CD4-positive, alpha-beta T cell treated with Interleukin-12 subunit alpha and Interleukin-12 subunit beta, for 1 hour (primary cell): ENCODE results near the gene TENM4.

Experiments used
- DNase-seq: peaks from one replicate; pipeline ENCODE4 v3.0.0-alpha.2; 2020

The TENM4 gene

GRCh38 chr11:79340535-79340934 lies 100.3 kb downstream of the TENM4 start:
- DNase-seq: no peak

GRCh38 chr11:79336797-79337517 lies 103.9 kb downstream of the TENM4 start:
- DNase-seq: no peak

- no peak for DNase-seq
These were observed 105.1 kb downstream of the TENM4 start for GRCh38 chr11:79335681-79336080.

- DNase-seq: no peak
These were observed 107.5 kb downstream of the TENM4 start for GRCh38 chr11:79333355-79333754.

GRCh38 chr11:79332017-79332416 lies 108.8 kb downstream of the TENM4 start:
- no peak for DNase-seq

- no peak for DNase-seq
These were observed 109.5 kb downstream of the TENM4 start for GRCh38 chr11:79331203-79331901.

GRCh38 chr11:79330651-79331050 lies 110.2 kb downstream of the TENM4 start:
- DNase-seq: no peak

GRCh38 chr11:79329561-79329960 lies 111.3 kb downstream of the TENM4 start:
- DNase-seq: no peak

- DNase-seq: no peak
These were observed 112.4 kb downstream of the TENM4 start for GRCh38 chr11:79328402-79328801.

- no peak for DNase-seq
These were observed 115.0 kb downstream of the TENM4 start for GRCh38 chr11:79325851-79326250.

- DNase-seq: no peak
These were observed 119.6 kb downstream of the TENM4 start for GRCh38 chr11:79321263-79321662.

GRCh38 chr11:79314906-79315689 lies 125.7 kb downstream of the TENM4 start:
- no peak for DNase-seq

GRCh38 chr11:79313530-79313913 lies 127.3 kb downstream of the TENM4 start:
- no peak for DNase-seq

GRCh38 chr11:79312617-79313529 lies 128.0 kb downstream of the TENM4 start:
- no peak for DNase-seq

- DNase-seq: no peak
These were observed 129.4 kb downstream of the TENM4 start for GRCh38 chr11:79311461-79311860.

- no peak for DNase-seq
These were observed 131.4 kb downstream of the TENM4 start for GRCh38 chr11:79309407-79309806.

- DNase-seq: no peak
These were observed 132.4 kb downstream of the TENM4 start for GRCh38 chr11:79308429-79308828.

GRCh38 chr11:79304599-79305212 lies 136.1 kb downstream of the TENM4 start:
- no peak for DNase-seq

- DNase-seq: no peak
These were observed 144.7 kb downstream of the TENM4 start for GRCh38 chr11:79296141-79296540.

- DNase-seq: no peak
These were observed 145.7 kb downstream of the TENM4 start for GRCh38 chr11:79294845-79295731.

GRCh38 chr11:79291948-79292347 lies 148.9 kb downstream of the TENM4 start:
- no peak for DNase-seq
